Ishikawa (cell line): ENCODE results near the gene GDAP1L1.

Source experiments
- CEBPB ChIP-seq: IDR thresholded peaks from 2 replicates; pipeline ENCODE4 v1.6.1; 2012
- CREB1 ChIP-seq: IDR thresholded peaks from 2 replicates; pipeline ENCODE4 v1.6.1; 2012; ENCODE audit warnings: low read depth
- EP300 ChIP-seq: IDR thresholded peaks from 2 replicates; pipeline ENCODE4 v1.6.1; 2012; ENCODE audit warnings: borderline replicate concordance
- FOXM1 ChIP-seq: IDR thresholded peaks from 2 replicates; pipeline ENCODE4 v1.6.1; 2012; ENCODE audit warnings: low read depth, borderline replicate concordance
- MAX ChIP-seq: IDR thresholded peaks from 2 replicates; pipeline ENCODE4 v1.6.1; 2012
- NFIC ChIP-seq: IDR thresholded peaks from 2 replicates; pipeline ENCODE4 v1.6.1; 2012
- RAD21 ChIP-seq: IDR thresholded peaks from 2 replicates; pipeline ENCODE4 v1.6.1; 2012; ENCODE audit warnings: low read depth
- REST ChIP-seq: IDR thresholded peaks from 2 replicates; pipeline ENCODE4 v1.6.1; 2012; ENCODE audit warnings: low read depth, mild to moderate bottlenecking
- TAF1 ChIP-seq: IDR thresholded peaks from 2 replicates; pipeline ENCODE4 v1.6.1; 2012; ENCODE audit warnings: low read depth, mild to moderate bottlenecking
- TCF12 ChIP-seq: IDR thresholded peaks from 2 replicates; pipeline ENCODE4 v1.6.1; 2012; ENCODE audit warnings: low read depth
- TEAD4 ChIP-seq: IDR thresholded peaks from 2 replicates; pipeline ENCODE4 v1.6.1; 2012
- USF1 ChIP-seq: IDR thresholded peaks from 2 replicates; pipeline ENCODE4 v1.6.1; 2012
- YY1 ChIP-seq: IDR thresholded peaks from 2 replicates; pipeline ENCODE4 v1.6.1; 2012; ENCODE audit warnings: low read depth
- ZBTB7A ChIP-seq: IDR thresholded peaks from 2 replicates; pipeline ENCODE4 v1.6.1; 2012; ENCODE audit warnings: low read depth

- no peak for TF ChIP-seq TAF1
- no peak for TF ChIP-seq REST
- TF ChIP-seq RAD21, result no peak
- TF ChIP-seq EP300, result no peak
- TF ChIP-seq FOXM1, result no peak
- TF ChIP-seq TEAD4, result no peak
- no peak for TF ChIP-seq CREB1
- no peak for TF ChIP-seq CEBPB
- TF ChIP-seq YY1, result no peak
- no peak for TF ChIP-seq MAX
- TF ChIP-seq USF1, result no peak
- TF ChIP-seq NFIC, result no peak
- no peak for TF ChIP-seq ZBTB7A
- TF ChIP-seq TCF12, result no peak
Observed at GRCh38 chr20:44306927-44307326, 59.8 kb downstream of the GDAP1L1 start.
